Keratinocyte (primary cell): ENCODE data around the gene OPRD1.
"Not testable (repeated sequence)": the region's sequence is repeated elsewhere in the genome, so short reads cannot be mapped to it uniquely, and the experiment has no call there.

Source experiments
- EZH2 ChIP-seq: IDR thresholded peaks from one replicate; pipeline ENCODE4 v1.6.1; 2012; ENCODE audit warnings: inconsistent platforms, mild to moderate bottlenecking, low read length, moderate library complexity
- TF ChIP-seq, protein P1 (sequence below), 3 experiments: IDR thresholded peaks in 1 of 3; conservative IDR thresholded peaks in 1 of 3; optimal IDR thresholded peaks in 1 of 3; 2 replicates in 2 of 3; 3 replicates in 1 of 3; pipeline versions ENCODE3 to v1.5.1; 2011; ENCODE audit warnings: low read length in 3 of 3, mild to moderate bottlenecking in 3 of 3, moderate library complexity in 2 of 3, control low read depth in 1 of 3, inconsistent platforms in 1 of 3; ENCODE audit not compliant: insufficient read depth in 2 of 3; ENCODE audit errors: extremely low read depth in 1 of 3

- TF ChIP-seq, protein P1, sequence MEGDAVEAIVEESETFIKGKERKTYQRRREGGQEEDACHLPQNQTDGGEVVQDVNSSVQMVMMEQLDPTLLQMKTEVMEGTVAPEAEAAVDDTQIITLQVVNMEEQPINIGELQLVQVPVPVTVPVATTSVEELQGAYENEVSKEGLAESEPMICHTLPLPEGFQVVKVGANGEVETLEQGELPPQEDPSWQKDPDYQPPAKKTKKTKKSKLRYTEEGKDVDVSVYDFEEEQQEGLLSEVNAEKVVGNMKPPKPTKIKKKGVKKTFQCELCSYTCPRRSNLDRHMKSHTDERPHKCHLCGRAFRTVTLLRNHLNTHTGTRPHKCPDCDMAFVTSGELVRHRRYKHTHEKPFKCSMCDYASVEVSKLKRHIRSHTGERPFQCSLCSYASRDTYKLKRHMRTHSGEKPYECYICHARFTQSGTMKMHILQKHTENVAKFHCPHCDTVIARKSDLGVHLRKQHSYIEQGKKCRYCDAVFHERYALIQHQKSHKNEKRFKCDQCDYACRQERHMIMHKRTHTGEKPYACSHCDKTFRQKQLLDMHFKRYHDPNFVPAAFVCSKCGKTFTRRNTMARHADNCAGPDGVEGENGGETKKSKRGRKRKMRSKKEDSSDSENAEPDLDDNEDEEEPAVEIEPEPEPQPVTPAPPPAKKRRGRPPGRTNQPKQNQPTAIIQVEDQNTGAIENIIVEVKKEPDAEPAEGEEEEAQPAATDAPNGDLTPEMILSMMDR (optimal IDR thresholded peaks at IDR 0.05 in 1 of 3, IDR thresholded peaks at IDR 0.05 in 1 of 3, conservative IDR thresholded peaks at IDR 0.05 in 1 of 3; ENCODE audit: extremely low read depth in 1 of 3, insufficient read depth in 2 of 3, low read length in 3 of 3), result not testable (repeated sequence)
- TF ChIP-seq EZH2, result not testable (repeated sequence)
Observed at GRCh38 chr1:28875134-28875533, 63.2 kb downstream of the OPRD1 start.
